HS-5 (cell line): ENCODE data around the gene RPUSD1.

ENCODE experiments used
- DNase-seq: peaks from one replicate; pipeline ENCODE4 v3.0.0-alpha.2; 2012; ENCODE audit warnings: low read depth

The RPUSD1 gene

DNA sequence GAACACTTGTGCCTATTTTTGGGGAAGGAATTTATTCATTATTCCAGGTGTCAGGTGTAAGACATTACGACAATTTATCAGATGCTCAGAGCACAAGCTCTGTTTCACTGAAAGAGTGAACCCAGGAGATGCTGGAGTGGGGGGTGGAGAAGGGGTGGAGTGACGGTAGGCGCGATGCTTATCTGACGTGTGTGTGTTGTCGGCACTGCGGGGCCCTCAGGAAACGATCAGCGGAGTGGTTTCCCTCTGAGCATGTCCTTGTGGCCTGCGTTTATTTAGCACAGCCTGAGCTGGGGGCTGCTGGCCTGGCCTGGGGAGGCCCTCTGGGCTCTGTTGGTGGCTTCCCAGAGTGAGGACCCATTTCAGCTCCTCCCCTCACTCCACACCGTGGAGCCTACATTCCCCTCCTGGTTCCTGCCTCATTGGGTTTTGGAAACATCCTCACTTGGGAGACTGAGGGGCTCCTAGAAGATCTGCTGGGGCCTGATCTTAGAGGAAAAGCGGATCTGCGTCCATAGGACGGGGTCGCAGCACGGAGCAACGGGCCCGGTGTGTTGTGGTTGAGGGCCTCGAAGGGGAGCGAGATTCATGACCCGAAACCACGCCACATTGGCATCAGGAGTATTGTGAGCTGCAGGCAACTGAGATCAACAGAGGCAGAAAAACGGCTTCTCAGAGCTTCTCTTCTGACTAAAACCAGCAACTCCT, 31.3 kb upstream of the RPUSD1 start:
- DNase-seq, result no peak

DNA sequence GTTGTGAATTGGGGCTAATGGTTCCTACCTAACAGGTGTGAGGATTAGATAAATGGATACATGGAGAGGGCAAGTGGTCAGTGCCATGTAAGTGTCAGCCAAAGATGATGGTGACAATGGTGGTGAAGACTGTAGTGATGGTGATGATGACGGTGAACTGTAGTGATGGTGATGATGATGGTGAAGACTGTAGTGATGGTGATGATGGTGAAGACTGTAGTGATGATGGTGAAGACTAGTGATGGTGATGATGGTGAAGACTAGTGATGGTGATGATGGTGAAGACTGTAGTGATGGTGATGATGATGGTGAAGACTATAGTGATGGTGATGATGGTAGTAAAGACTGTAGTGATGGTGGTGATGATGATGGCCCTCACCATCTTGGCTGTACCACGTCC, 30.4 kb upstream of the RPUSD1 start:
- DNase-seq, result no peak

DNA sequence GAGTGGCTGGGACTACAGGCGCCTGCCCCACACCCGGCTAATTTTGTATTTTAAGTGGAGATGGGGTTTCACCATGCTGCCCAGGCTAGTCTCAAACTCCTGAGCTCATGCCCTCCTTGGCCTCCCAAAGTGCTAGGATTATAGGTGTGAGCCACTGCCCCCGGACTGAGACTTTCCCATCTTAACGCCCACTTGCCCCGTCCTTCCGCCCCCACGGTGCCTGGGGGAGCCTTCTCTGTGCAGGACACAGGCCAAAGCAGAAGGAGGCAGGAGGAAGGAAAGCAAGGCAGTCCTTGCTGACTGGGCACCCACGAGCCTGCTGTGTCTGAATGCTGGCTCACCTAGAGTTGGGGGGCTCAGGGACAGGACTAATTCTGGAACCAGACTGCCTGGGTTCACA, 30.0 kb upstream of the RPUSD1 start:
- no peak for DNase-seq

DNA sequence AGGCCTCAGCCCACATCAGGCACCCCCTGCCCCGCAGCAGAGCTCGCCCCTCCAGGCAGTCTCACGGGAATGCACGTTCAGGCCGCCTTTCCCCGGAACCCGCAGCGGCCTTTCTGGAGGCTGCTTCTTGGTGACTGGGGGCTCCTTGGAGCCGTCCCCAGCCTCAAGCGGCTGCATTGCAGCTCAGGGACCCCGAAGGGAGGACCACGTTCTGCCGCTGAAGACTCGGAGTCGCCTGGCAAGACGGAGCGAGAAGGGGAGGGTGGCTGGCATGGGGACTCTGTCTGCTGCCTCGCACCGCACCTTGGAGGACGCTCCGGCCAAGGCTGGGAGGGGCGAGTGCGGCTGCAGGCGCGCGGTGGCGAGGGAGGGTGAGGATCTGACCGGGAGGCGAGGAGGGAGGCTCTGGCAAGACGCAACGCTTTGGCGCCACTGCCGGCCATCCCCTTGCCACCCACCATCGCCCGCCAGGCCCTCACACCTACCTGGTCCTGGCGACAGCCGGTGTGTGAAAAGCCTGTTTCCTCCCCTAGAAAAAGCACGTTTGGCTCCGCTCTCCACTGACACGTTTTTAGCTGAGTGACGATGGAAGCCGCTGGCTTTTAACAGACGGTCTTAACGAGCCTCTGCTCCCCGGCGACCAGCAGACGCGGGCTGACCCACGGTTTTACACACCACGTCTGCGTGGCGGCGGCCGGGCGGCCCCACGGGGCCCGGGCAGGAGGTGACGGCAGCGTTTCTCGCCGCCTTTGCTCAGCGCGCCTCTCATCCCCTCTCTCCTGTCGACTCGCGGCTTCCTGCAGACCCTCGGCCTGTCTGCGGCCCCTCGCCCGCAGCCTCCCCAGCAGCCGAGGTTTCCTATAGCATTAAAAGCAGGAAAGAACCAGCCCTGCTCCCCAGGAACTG, 29.1 kb upstream of the RPUSD1 start:
- no peak for DNase-seq

DNA sequence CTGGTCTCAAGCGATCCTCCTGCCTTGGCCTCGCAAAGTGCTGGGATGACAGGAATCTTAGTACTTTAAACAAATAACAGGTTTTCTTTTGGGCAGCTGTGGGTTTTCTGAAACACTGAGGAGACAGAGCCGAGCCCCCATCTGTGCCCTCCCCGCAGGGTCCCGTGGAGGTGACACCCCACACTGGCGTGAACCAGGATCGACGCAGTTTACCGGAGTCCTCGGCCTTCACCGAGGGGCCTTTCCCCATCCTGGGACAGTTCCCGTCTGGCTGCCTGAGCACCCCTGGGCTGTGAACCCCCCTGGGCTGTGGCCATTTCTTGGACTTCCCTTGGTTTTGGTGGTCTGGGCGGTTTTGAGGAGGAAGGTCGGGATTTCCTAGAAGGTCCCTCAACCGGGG, 27.7 kb upstream of the RPUSD1 start:
- no peak for DNase-seq

DNA sequence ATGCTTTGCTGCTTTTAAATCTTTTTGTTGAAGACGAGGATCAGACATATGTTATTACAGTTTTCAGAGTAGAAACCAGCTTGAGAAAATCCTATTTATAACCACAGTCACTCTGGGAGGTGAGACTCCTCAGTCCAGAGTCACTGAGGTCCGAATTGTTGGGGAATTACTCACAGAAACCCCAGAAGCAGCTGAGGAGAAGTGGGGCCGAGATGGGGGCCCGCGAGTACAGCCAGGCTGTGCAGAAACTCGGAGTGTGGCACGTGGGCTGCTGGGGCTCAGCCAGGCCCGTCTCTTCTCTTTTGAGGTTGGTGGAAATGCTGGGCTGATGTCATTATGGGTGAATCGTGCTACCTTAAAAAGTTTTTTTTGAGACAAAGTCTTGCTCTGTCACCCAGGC, 26.8 kb upstream of the RPUSD1 start:
- DNase-seq, result peak; percentile 34

DNA sequence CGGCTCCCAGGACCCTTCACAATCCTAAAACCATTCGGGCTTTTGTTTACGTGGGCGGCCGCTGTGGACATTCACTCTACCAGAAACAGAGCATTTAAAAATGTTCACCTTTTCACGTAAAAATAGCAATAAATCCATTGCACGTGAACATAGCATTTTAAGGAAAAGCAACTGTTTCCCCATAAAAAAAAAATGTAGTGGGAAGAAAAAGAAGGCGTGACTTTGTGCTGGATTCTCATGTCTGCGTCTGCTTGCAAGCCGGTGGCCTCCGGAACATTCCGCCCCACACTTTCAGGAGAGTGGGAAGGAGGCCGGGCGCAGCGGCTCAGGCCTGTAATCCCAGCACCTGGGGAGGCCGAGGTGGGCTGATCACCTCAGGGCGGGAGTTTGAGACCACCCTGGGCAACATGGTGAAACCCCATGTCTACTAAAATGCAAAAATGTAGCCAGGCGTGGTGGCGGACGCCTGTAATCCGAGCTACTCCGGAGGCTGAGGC, 25.8 kb upstream of the RPUSD1 start:
- DNase-seq, result no peak

DNA sequence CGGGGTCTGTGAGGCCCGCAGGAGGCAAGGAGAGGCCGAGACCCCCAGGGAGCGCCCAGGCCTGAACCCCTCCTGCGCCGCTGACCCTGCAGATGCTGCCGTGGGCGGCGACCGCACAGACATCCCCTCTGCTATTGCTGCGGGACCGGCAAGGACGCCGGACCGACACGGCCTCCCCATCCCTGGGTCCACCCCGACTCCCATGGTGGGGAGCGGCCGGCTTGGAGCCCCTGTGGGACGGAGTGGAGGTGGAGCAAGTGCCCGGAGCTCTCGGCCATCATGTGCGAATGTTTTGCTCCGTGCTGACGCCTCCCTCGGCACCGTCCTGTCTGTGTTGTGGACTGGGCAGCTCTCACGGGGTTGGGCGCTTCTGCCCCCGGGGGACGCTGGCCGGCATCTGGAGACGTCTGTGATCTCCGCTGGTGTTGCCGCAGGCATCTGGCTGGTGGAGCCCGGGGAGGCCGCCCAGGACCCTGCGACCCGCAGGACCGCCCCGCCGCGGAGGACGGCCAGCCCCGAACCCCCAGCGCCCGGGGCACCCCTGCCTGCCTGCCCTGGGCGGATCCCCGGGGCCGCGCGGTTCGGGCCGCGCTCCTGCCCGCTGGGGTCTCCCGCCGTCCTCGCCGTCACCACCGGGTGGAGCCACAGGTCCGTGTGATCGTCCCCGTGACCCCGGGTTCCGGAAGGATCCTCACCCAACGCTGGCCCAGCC, 25.2 kb upstream of the RPUSD1 start:
- no peak for DNase-seq

DNA sequence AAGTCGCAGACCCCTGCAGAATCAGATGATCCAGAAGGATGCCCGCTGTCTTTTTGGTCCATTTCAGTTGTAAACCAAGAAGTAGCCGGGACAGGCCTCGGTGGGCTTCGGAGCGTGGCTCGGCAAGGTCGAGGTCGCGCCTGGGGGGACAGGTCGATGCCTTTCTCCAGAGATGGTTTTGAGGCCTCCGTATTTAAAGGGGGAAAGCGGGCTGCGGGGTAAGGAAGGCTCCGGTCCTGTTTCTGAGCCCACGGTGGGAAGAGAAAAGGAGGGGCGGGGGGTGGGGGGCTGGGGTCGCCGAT, 19.9 kb upstream of the RPUSD1 start:
- DNase-seq, result no peak

DNA sequence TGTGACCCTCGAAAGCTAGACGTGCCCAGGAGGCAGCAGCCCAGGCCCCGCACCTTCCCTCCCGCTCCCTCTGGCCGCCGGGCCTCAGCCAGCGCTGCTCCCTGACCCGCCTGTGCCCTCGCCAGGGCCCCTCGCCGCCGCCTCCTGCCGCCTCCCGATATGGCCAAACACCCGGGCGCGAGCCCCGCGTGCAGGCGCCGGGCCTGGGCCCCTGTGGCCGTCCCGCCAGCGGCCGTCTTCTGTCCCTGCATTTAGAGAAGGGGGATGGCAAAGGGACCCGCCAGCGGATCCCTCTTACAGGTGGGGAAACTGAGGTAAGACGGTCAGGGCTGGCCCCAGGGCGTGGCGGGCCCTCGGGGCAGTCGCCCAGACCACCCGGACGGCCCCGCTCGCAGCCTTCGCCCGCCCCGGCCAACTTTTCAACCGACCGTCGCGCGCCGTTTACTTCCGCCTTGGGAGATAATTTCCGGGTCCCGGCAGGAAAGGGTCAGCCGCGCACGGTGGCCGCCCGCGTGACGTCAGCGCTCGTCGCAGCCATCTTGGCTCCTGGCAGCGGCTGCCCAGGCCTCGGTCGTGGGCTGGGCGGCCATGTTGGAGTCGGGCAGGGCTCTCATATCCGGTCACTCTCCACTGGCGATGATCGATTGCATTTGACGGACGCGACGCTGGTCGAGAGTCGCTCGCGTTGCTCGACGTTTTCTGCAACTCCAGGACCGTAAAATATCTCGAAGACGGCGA, 19.3 kb upstream of the RPUSD1 start:
- DNase-seq, result peak; percentile 65

DNA sequence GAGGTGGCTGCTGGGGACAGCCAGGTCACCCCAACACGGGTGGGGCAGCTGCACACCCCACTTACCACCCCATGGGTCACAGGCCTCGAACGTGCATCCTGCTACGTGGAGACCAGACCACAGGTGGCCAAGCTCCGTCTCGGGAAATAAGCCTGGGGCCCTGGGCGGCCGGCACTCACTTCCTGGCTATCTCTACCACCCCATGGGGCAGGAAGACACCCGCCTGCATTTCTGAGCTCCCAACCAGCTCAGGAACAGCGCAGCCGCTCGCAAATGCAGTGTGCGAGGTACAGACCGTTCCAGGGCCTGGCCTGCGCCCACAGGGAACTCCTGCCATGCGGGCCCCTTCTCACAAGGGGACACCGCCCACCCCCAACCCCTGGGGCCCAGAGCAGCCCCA, 17.3 kb upstream of the RPUSD1 start:
- no peak for DNase-seq

DNA sequence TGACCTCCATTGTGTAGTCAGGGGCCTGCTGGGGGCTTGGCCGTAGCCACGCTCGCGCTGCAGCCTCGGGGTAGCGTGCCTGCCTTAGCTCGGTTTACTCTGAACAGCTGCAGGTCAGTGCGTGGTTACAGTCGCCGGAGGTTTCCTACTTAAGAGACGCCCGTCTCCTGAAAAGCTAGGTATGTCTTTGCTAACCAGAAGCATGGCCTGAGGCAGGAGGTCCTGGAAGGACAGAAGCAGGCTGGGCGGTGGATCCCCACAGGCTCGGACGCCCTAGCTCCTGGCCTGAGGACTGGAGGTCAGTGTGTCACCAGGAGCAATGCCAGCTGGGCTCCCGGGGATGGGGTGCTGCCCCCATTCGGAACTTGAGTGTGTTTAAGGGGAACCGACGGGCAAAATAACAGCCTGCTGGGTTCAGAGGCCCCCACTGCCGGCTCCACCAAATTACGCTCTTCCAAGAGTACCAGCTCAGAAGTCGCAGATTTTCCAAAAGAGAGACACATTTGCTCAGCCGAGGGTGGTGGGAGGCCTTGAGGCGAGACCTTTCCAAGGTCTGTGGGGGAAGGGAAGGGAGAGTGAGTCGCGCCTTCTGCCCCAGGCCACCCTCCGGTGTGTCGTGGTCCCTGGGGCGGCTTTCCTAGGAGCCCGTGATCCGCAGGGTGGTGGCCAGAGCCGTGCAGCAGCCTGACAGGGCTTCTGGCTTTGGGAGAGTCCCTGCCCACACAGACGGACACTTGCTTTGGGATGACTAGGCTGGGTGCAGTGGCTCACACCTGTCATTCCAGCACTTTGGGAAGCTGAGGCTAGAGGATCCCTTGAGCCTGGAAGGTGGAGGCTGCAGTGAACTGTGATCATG, 16.2 kb upstream of the RPUSD1 start:
- DNase-seq, result no peak

DNA sequence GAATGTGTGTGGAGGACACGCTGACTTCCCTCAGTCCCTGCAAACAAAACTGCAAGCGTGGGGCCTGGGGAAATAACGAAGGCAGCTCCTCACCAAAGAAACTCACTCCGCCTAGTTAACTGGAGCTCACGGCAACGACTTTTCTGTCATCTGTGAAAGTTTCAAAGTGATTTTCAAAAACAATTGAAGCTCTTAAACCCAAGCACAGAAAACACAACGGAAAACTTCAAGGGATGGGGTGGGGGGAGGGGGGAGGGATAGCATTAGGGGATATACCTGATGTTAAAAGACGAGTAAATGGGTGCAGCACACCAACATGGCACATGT, 15.5 kb upstream of the RPUSD1 start:
- no peak for DNase-seq

DNA sequence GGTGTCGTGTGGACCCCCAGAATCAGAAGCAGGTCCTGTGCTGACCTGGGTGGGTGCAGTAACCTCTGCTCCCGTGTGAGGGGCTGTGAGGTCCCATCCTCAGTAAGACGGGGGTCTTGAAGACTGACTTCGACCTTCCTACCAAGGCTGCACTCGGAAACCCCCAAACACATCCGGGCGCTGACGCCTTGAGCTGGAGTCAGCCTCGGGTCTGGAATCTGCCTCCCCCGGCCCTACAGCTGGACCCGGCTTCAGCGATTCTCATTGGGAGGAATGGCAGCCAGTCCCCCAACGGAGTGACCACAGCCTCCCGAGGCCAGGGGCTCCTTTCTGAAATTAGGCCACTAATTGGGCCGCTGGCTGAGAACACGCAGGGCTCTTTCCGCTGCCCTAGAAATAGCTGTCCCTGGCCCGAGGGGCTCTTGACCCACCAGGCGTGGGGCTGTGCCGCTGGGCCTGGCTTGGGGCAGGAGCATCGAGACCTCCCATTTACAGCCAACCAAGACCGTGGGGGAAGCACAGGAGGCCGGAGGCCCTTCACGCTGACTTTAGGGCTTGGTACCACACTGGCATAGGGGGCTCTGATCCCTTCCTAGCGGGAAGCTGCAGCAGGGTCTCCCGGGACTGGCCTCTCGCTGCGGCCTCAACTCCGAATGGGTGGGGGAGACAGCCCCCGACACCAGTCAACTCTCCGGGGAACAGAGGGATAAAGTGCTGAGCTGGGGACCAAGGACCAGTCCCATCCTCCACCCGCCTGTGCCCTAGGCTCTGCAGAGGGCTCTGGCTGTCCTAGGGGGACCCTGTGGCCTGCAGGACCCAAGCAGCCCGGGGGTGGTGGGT, 15.0 kb upstream of the RPUSD1 start:
- DNase-seq, result no peak

DNA sequence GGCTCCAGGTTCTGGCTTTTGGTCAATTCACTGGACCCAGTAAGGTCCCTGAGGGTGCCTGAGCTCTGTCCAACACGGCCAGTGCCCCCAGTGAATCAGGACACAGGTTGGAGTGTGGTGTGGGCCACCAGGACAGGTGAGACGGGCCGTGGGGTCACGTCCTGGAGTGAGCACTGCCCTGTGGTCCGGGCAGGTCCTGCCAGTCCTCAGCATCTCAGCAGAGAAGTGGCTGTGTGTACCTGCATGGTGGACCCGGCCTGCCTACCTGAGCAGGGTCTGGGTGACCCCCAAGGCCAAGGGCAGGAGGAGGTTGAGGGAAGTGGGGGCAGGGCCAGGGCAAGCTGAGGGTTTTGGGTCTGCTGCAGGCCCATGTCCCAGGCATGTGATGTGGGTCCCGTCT, 14.3 kb upstream of the RPUSD1 start:
- DNase-seq, result no peak

DNA sequence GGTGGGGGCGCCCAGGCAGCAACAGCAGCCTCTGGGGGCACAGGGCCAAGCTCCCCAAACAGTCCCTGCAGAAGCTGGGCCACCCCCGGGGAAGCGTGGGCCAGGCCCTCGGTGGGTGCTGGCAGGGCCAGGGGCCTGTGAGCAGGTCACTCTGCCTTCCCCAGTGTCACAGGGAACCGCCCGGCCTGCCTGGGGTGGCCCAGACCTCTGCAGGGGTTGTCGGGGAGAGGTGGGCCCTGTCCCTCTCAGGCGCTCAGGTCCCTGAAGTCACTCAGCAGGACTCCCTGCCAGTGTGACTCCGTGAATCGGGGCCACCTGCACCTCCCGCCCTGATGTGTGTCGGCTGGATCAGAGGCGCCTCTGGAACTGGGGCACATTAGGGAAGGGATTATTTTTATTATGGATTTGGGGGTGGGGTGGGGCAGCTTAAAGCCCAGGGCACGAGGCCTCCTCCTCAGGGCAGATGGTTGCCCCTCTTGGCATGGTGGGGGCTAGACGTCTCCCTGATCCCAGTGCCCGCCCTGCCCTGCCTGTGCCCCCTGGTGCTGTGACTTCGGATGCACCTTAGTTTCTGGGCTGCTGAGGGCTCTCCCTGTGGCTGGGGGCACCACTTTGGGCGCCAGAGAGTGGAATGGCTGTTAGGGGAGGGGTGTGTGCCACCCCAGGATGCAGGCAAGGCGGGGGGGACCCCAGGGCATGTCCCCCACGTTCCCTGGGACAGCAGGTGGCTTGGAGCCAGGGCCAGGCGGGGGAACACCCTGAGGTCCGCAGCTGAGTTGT, 13.6 kb upstream of the RPUSD1 start:
- no peak for DNase-seq

DNA sequence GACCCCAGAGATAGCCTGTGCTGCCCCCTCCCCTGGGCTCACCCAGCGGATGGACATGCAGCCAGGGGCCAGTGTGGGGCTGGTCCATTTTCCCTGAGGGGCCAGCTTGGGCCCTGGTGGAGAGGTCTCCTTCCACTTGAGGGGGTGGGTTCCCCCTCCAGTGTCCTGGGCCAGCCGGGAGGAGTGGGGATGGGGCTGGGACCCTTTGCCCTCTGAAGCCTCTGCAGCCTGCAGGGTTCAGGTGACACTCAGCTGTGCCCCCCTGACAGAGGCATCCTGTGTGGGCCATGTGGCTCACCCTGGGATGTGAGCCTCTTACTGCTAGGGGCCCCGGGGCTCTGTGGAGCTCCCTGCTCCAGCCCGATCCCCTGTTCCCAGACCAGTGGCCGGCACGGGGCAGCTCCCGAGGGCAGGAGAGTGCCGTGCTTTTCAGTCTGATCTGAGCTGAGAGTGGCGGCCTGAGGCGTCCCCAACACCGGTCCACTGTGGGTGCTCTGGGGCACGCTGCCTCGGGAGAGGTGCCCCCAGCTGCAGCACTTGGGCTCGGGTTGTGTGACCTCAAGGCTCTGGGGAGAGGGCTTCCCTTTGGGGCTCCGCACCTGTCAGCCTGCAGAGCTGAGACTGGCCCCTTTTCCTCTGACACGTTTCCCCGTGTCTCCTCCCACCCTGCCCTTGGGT, 12.8 kb upstream of the RPUSD1 start:
- no peak for DNase-seq

DNA sequence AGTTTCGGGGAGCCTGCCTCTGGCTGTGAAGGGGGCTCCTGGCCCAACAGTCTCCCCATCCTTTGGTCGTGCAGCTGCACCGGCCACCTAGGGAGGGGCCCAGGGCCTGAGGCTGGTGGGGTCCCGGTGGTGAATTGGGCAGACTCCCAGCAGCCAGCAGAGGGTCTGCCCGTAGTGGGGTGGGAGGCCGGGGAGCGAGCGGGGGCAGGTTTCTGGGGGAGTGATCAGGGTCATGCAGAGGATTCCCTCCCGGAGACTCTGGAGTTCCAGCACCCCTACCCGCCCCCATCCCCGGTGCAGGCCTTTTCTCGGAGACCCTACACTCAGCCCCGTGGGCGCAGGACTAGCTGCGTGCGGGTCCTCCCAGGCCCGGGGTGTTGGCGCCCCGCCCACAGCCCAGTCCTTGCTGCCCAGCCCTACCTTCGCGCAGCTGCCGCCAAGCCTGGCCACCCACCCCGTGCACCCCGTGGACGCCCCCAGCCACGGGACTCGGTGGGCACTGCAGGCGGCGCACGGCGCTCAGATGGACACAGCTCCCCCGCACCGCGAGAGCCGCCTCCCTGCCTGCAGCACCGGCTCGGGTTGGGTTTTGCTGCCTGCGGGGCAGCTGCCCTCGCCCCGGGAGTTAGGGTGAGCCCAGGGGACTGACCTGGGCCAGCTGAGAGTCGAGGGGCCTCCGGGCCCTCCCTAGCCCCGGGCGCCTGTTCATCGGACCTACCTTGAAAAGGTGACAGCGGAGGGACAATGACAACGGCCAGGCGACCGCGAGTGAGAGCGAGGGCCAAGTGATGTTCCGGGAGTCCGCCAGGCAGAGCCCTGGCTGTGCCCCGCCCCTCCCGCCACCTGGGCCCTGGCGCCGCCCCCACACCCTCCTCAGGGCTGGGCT, 12.0 kb upstream of the RPUSD1 start, which contains the start of gene GNG13:
TSS of gene GNG13 (minus strand) at position 787 of the 886 bp plus-strand sequence. CDS start 1,657 bp downstream, outside the sequence.
- no peak for DNase-seq
